HK-2 (cell line): Measurements from ENCODE around the gene TLR6.
A peak's percentile ranks its signal among the peaks of the same experiment; 100 is the strongest.
"Not testable (repeated sequence)": the region's sequence is repeated elsewhere in the genome, so short reads cannot be mapped to it uniquely, and the experiment has no call there.

Experiments
- DNase-seq: peaks from one replicate; pipeline ENCODE4 v3.0.0-alpha.2; 2018; ENCODE audit not compliant: unreplicated experiment

TLR6 gene

DNA sequence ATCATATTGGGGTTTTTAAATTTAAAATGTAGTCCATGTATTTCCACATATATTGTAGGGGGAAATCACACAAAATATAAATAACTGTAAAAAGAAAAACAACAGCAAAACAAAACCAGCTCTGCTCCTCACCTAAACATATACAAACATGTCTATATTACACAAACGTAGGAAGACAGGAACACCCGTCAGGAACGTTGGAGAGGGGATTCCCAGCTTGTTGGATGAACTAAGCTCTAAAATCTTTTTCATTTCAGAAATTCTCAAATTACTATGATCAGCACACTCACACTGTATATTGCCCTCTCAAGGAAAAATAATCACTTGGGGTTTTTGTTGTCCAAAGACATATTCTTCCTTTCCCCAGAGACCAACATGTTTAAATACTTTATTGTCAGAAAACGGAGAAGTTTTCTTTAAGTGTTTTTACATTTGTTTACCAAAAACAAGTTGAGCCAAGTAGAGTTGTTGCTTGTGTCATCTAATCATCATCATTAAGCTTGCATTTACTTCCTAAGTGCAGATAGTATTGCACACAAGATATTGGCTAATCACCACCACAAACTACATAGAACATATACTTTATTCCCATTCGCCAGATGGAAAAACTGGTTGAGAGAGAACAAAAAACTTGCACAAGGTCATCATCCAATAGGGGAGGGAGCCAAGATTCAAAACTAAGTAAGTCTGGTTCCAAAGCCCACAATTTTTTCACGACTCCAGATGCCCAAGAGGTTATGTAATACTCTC is 71.4 kb downstream of the TLR6 start:
- DNase-seq, result no peak

DNA sequence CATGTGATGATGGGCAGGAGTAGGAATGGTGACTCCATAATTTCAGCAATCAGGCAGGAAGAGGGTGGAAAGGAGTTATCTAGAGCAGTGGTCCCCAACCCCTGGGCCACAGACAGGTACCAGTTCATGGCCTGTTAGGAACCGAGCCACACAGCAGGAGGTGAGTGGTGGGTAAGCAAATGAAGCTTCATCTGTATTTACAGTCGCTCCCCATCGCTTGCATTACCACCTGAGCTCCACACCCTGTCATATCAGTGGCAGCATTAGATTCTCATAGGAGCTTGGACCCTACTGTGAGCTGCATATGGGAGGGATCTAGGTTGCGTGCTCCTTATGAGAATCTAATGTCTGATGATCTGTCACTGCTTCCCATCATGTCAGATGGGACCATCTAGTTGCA is 72.5 kb downstream of the TLR6 start:
- no peak for DNase-seq

DNA sequence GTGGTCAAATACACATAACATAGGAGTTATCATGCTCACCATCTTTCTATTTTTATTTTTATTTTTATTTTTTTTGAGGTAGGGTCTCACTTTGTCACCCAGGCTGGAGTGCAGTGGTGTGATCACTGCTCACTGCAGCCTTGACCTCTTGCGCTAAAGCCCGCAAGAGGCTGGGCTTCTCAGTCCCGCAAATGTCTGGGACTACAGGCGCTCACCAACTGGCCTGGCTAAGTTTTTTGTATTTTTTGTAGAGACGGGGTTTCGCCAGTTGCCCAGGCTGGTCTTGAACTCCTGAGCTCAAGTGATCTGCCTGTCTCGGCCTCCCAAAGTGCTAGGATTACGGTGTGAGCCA is 73.5 kb downstream of the TLR6 start:
- no peak for DNase-seq

DNA sequence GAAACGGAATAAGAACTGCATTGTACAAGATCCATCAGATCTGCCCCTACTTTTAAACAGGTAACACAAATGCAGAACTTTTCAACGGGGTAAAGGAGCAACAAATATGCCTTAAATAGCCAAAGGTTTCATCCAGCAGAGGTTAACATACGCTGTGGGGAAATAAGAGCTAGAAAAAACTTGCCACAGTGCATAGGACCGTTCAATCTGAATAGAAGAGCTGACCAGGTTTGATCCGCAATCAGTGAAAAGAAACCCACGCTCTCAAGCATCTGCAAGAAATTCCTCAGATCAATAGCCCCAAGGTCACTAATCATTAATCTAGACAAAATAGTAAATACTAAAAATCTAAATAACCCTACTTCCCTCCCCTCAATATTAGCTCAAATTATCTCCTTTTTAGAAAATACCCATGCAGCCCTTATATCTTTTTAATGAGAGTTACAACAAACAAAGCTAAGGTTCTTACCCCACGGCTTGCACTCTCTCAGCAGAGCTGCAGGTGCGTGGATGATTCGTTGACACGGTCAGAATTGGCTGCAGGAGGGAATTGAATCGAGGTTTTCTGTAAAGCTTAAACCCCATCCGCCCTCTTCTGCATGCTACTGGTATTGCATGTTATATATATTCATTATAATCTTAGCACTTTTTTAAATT is 74.0 kb downstream of the TLR6 start, which contains the start of gene TLR10:
Gene TLR10, minus strand, starts transcription at position 539 of the 657 bp plus-strand sequence. CDS start 7,400 bp downstream, outside the sequence.
- DNase-seq, result peak; percentile 20

DNA sequence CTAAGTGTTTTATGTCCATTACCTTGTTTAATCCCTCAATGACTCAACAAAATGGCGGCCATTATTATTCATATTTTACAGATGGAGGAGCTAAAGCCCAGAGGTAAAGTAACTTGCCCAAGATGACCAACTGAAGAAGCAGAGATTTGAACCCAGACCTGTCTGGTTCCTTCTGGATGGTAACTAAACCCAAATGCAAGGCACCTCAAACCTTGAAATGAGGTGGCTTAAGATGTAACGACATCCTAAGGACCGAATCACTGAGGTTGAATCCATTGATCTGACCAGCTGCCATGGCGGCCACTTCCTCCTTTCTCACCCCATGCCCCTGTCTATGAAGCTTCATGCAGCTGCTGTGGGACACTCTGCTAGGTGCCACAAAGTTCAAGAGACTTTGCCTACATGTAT is 74.8 kb downstream of the TLR6 start:
- DNase-seq, result no peak

DNA sequence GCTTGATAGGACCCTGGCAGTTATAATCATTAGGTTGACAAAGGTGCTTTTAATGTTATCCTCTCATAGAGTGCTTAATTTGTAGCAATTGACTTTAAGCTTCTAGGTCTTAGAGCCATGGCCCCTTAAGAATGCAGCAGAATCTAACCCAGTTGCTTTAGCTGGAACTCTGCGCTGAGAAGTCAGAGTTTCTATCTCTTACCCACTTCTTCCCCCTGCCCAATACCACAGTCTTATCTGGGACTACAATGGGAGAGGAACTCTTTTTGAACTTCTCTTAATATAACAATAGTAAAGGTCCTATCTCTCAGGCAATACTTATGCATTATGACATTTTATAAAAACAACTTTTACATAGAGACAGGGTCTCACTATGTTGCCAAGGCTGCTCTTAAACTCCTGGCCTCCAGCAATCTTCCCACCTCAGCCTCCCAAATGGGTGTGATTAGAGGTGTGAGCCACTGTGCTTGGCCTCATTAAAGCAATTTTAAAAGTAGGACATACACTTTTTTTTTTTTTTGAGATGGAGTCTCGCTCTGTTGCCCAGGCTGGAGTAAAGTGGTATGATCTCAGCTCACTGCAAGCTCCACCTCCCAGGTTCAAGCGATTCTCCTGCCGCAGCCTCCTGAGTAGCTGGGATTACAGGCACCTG is 75.7 kb downstream of the TLR6 start:
- DNase-seq, result no peak

DNA sequence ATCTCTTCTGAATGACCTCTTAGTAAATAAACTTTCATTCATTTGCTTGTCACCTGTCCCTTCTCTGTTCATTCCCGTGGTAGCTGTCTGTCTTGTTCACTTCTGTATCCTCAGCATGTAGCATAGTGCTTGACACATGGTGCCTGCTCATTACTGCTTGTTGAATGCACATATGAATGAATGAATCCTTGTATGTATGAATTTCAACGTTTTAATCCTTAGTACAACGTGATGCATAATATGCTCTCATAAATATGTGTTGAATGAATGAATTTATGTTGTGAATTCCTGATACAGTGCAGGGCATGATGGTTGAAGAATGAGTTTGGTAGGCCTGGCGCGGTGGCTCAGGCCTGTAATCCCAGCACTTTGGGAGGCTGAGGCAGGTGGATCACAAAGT is 76.8 kb downstream of the TLR6 start:
- DNase-seq, result no peak

DNA sequence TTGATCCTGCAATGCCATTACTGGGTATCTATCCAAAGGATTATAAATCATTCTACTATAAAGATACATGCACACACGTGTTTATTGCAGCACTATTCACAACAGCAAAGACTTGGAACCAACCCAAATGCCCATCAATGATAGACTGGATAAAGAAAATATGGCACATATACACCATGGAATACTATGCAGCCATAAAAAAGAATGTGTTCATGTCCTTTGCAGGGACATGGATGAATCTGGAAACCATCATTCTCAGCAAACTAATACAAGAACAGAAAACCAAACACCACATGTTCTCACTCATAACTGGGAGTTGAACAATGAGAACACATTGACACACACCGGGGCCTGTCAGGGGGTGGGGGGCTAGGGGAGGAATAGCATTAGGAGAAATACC is 78.7 kb downstream of the TLR6 start:
- not testable (repeated sequence) for DNase-seq

DNA sequence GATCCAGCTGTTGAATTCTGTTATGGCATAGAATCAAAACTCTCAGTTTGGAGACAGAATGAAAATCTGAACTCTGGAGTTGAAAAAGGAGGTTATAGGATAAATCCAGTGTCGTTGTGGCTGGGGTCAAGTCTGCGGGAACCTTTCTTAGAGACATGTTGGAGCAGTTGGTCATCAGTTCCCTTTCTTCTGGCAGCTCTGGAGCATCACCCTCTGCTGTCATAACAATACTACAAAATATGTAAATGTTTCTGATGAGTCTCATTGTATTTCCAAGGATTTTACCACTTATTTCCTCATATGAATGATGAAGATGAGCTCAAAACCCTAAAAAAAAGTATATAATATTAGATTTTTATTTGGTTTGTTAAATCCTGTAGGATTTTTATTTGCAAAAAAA is 81.3 kb downstream of the TLR6 start:
- no peak for DNase-seq

DNA sequence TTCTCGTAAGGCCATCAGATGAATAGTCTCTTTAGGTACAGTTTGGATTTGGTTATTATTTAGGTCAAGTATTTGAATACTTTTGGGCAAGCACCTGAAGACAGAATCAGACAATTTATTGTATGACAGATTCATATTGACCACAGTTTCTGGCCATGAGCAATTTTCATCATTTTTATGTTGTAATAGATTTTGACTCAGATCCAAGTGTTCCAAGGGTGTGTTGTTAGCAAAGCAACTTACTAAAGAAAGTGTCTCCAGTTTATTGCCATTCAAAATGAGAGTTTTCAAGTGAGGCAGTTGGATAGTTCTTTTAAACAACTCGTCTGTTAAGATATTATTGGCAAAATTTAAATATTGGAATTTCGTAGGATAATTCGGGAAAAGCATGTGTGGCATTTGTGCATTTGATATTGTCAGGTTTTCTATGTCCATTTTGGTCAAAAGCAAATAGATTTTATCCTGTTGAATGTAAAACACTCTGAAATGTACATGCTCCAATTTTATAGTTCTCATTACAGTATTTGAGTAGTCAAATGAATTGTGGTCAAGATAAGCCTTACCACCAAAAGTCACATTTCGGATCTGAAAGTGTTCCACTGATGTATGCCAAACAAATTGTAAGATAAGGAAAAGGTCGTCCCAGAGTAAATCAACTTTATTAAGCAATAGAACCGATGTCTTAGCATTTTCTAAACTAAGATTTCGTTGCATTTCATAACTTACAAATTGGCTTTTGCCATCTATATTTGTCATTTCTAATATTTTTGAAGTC is 82.2 kb downstream of the TLR6 start:
- DNase-seq, result no peak
